ENCODE measurements around the gene PALLD. TPM values are rescaled to one million over a fixed set of nuclear protein-coding genes. Genes with fewer than 3 reads are reported as not detected.

The PALLD gene
- total and polyA plus RNA-seq, 2 donors (not counting 3 experiments of a cell fraction or from before 2014, with no cell fraction given) = 13.4 to 48.2 TPM

- no peak for DNase-seq (ENCODE audit: low read depth, low spot score)
- dilution Hi-C loops (cut with MboI; ENCODE audit: extremely low pct_ligation_motif_present, low sequenced_read_pairs) (loop anchor here (25.0 kb wide), 2 partner anchors 322 to 397 kb away; no protein-coding TSS in a partner anchor), intact Hi-C loops (cut with micrococcal nuclease) (no loop called here)
- Histone ChIP-seq H3K4me2 (ENCODE audit: insufficient read depth, low read length) (no peak overlapping the region), H3K27me3 (ENCODE audit: control insufficient read depth in 2 of 2, insufficient read depth in 2 of 2, low read length in 2 of 2) (no peaks in the 10 kb centered on the region), H3K9me1 (replicated peaks; ENCODE audit: control insufficient read depth, extremely low read depth, insufficient read depth, low read length) (no peaks in the 10 kb centered on the region), H3K4me3 (replicated peaks in 1 of 3; ENCODE audit: insufficient read depth in 1 of 3, low read depth in 1 of 3, low read length in 3 of 3) (no peak overlapping the region), H3K4me1 (ENCODE audit: control insufficient read depth, extremely low read depth, insufficient read depth, low read length) (no peaks in the 10 kb centered on the region), H3K27ac (ENCODE audit: insufficient read depth, low read depth, low read length) (no peak overlapping the region), H3K36me3 (ENCODE audit: control insufficient read depth in 2 of 2, extremely low read depth in 1 of 2, insufficient read depth in 2 of 2, low read length in 2 of 2) (peaks cover 2 to 8% of the 10 kb centered on the region in 2 experiments), H2AFZ (ENCODE audit: low read depth, low read length) (no peak overlapping the region), H3K79me2 (ENCODE audit: control insufficient read depth, insufficient read depth, low read length) (no peaks in the 10 kb centered on the region), H3K9ac (replicated peaks; ENCODE audit: extremely low read depth, insufficient read depth, low read length) (no peak overlapping the region), H4K20me1 (replicated peaks; ENCODE audit: control insufficient read depth, extremely low read depth, insufficient read depth, low read length) (no peaks in the 10 kb centered on the region), H3K9me3 (replicated peaks; ENCODE audit: control insufficient read depth, insufficient read depth, low read length) (no peaks in the 10 kb centered on the region)
- FAIRE-seq = no peak
- ChIA-PET POLR2A (no interaction called here), CTCF (interaction anchor here (1.0 to 1.5 kb wide), 5 partner anchors 11 to 323 kb away, joined by 3 to 4 read pairs (median 4); no protein-coding TSS in a partner anchor)
- BruUV-seq (replicated peaks) = no TSS peak
- TF ChIP-seq POLR2AphosphoS5 (IDR thresholded peaks at IDR 0.05; ENCODE audit: insufficient read depth, low read depth, low read length) (no peak), MYC (IDR thresholded peaks at IDR 0.05; ENCODE audit: low read depth, low read length) (no peak), POLR2A (IDR thresholded peaks at IDR 0.05; ENCODE audit: low read depth, low read length) (no peak), FOS (IDR thresholded peaks at IDR 0.05; ENCODE audit: borderline replicate concordance, insufficient read depth, low read length) (no peak)
Measured at GRCh38 chr4:168908851-168909273, 412.0 kb downstream of the PALLD start.

DNA sequence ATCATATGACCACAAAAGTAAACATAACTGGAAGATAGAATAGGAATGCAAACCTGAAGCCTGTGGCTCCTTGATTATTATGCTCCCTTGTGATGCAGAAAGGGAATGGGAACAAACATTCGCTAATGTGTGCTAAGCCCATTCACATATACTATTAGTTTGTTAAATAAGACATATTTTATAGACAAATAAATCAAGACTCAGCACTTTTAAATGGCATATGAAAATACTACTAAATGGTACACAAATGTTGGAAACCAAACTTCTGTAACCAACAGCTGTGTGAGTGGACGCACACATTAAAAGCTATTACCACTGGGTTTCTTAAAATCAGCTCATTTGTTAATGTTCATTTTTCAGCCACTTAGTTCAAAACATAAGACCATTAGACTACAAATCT lies 417.2 kb downstream of the PALLD start:
- no peak for DNase-seq (ENCODE audit: low read depth, low spot score)
- H3K27me3 ChIP-seq (ENCODE audit: control insufficient read depth in 2 of 2, insufficient read depth in 2 of 2, low read length in 2 of 2) = no peaks in the 10 kb centered on the region
- no peaks in the 10 kb centered on the region for H3K9me1 ChIP-seq (replicated peaks; ENCODE audit: control insufficient read depth, extremely low read depth, insufficient read depth, low read length)
- no peak overlapping the region for H2AFZ ChIP-seq (ENCODE audit: low read depth, low read length)
- H3K9ac ChIP-seq (replicated peaks; ENCODE audit: extremely low read depth, insufficient read depth, low read length) = no peak overlapping the region
- dilution Hi-C loops (cut with MboI; ENCODE audit: extremely low pct_ligation_motif_present, low sequenced_read_pairs) (loop anchor here (25.0 kb wide), 2 partner anchors 327 to 402 kb away; no protein-coding TSS in a partner anchor), intact Hi-C loops (cut with micrococcal nuclease) (no loop called here)
- FAIRE-seq = no peak
- no peak overlapping the region for H3K4me3 ChIP-seq (replicated peaks in 1 of 3; ENCODE audit: insufficient read depth in 1 of 3, low read depth in 1 of 3, low read length in 3 of 3)
- no TSS peak for BruUV-seq (replicated peaks)
- H3K36me3 ChIP-seq (ENCODE audit: control insufficient read depth in 2 of 2, extremely low read depth in 1 of 2, insufficient read depth in 2 of 2, low read length in 2 of 2) = peaks cover 0 to 12% of the 10 kb centered on the region in 2 experiments
- TF ChIP-seq MYC (IDR thresholded peaks at IDR 0.05; ENCODE audit: low read depth, low read length) (no peak), EZH2 (IDR thresholded peaks at IDR 0.05; ENCODE audit: borderline replicate concordance, low read depth, low read length, severe bottlenecking) (no peak)
- TF ChIP-seq, protein P1, sequence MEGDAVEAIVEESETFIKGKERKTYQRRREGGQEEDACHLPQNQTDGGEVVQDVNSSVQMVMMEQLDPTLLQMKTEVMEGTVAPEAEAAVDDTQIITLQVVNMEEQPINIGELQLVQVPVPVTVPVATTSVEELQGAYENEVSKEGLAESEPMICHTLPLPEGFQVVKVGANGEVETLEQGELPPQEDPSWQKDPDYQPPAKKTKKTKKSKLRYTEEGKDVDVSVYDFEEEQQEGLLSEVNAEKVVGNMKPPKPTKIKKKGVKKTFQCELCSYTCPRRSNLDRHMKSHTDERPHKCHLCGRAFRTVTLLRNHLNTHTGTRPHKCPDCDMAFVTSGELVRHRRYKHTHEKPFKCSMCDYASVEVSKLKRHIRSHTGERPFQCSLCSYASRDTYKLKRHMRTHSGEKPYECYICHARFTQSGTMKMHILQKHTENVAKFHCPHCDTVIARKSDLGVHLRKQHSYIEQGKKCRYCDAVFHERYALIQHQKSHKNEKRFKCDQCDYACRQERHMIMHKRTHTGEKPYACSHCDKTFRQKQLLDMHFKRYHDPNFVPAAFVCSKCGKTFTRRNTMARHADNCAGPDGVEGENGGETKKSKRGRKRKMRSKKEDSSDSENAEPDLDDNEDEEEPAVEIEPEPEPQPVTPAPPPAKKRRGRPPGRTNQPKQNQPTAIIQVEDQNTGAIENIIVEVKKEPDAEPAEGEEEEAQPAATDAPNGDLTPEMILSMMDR (IDR thresholded peaks at IDR 0.05; ENCODE audit: extremely low read depth in 1 of 2, insufficient read depth in 1 of 2, low read depth in 1 of 2, low read length in 2 of 2) = no peak
- TF ChIP-seq, protein P2, sequence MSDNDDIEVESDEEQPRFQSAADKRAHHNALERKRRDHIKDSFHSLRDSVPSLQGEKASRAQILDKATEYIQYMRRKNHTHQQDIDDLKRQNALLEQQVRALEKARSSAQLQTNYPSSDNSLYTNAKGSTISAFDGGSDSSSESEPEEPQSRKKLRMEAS (IDR thresholded peaks at IDR 0.05; ENCODE audit: insufficient read depth, insufficient read length) = no peak
- ChIA-PET CTCF (interaction anchor here (0.9 to 1.9 kb wide), 3 partner anchors 10 to 328 kb away, joined by 3 to 5 read pairs (median 4); no protein-coding TSS in a partner anchor), POLR2A (no interaction called here)
- no peaks in the 10 kb centered on the region for H3K9me3 ChIP-seq (replicated peaks; ENCODE audit: control insufficient read depth, insufficient read depth, low read length)
- H3K4me1 ChIP-seq (ENCODE audit: control insufficient read depth, extremely low read depth, insufficient read depth, low read length) = no peaks in the 10 kb centered on the region
- no peak overlapping the region for H3K27ac ChIP-seq (ENCODE audit: insufficient read depth, low read depth, low read length)
- H3K4me2 ChIP-seq (ENCODE audit: insufficient read depth, low read length) = no peak overlapping the region
- no peaks in the 10 kb centered on the region for H3K79me2 ChIP-seq (ENCODE audit: control insufficient read depth, insufficient read depth, low read length)
- no peaks in the 10 kb centered on the region for H4K20me1 ChIP-seq (replicated peaks; ENCODE audit: control insufficient read depth, extremely low read depth, insufficient read depth, low read length)

All from endothelial cell of umbilical vein (primary cell).